HepG2 (cell line): ENCODE results near the gene PRUNE1. TPM values are rescaled to one million over a fixed set of nuclear protein-coding genes. Genes with fewer than 3 reads are reported as not detected.

ENCODE experiments used
- CREB3 ChIP-seq: sonication (generic); formaldehyde crosslinking; IDR thresholded peaks from 2 replicates; pipeline ENCODE4 v1.5.0; 2020; ENCODE audit warnings: missing genetic modification reagents
- DMTF1 ChIP-seq: sonication (generic); formaldehyde crosslinking; IDR thresholded peaks from 2 replicates; pipeline ENCODE4 v1.4.0; 2020; ENCODE audit warnings: mild to moderate bottlenecking, missing genetic modification reagents
- EEA1 ChIP-seq: sonication (generic); formaldehyde crosslinking; IDR thresholded peaks from 2 replicates; pipeline ENCODE4 v1.5.1; 2020; ENCODE audit warnings: mild to moderate bottlenecking, missing genetic modification reagents, borderline replicate concordance
- GATAD1 ChIP-seq: IDR thresholded peaks from 2 replicates; pipeline ENCODE4 v1.6.1; 2016; ENCODE audit warnings: missing genetic modification reagents, missing compliant biosample characterization
- JARID2 ChIP-seq: sonication (generic); formaldehyde crosslinking; IDR thresholded peaks from 2 replicates; pipeline ENCODE4 v1.8.1; 2023; ENCODE audit warnings: missing genetic modification reagents, inconsistent platforms; ENCODE audit not compliant: insufficient replicate concordance
- MTA1 ChIP-seq: sonication (generic); formaldehyde crosslinking; IDR thresholded peaks from 2 replicates; pipeline ENCODE4 v1.4.0; 2020; ENCODE audit warnings: missing genetic modification reagents, mild to moderate bottlenecking, borderline replicate concordance
- MZF1 ChIP-seq: sonication (generic); formaldehyde crosslinking; IDR thresholded peaks from 2 replicates; pipeline ENCODE4 v1.8.1; 2023; ENCODE audit warnings: mild to moderate bottlenecking, missing genetic modification reagents, borderline replicate concordance
- NCOA2 ChIP-seq: sonication (generic); formaldehyde crosslinking; IDR thresholded peaks from 2 replicates; pipeline ENCODE4 v1.8.0; 2022; ENCODE audit warnings: inconsistent platforms
- NFE2L2 ChIP-seq: fragments of 150-350 bp; IDR thresholded peaks from 2 replicates; pipeline ENCODE4 v1.6.1; 2014; ENCODE audit warnings: low read length
- NFYC ChIP-seq: IDR thresholded peaks from 2 replicates; pipeline ENCODE4 v1.6.1; 2016; ENCODE audit warnings: missing genetic modification reagents, missing compliant biosample characterization
- PHB2 ChIP-seq: fragments of 450-650 bp; IDR thresholded peaks from 2 replicates; pipeline ENCODE4 v1.6.1; 2018; ENCODE audit not compliant: partially characterized antibody
- PHF21A ChIP-seq: sonication (generic); formaldehyde crosslinking; IDR thresholded peaks from 2 replicates; pipeline ENCODE4 v1.5.0; 2020; ENCODE audit warnings: mild to moderate bottlenecking, missing genetic modification reagents
- PRDM10 ChIP-seq: sonication (generic); formaldehyde crosslinking; IDR thresholded peaks from 2 replicates; pipeline ENCODE4 v1.4.0; 2020; ENCODE audit warnings: low read depth, missing genetic modification reagents
- PRMT3 ChIP-seq: sonication (generic); formaldehyde crosslinking; IDR thresholded peaks from 2 replicates; pipeline ENCODE4 v1.8.1; 2022; ENCODE audit warnings: low read depth, mild to moderate bottlenecking, moderate library complexity, missing genetic modification reagents, borderline replicate concordance
- SP2 ChIP-seq: sonication (generic); formaldehyde crosslinking; IDR thresholded peaks from 2 replicates; pipeline ENCODE4 v1.5.1; 2020; ENCODE audit warnings: mild to moderate bottlenecking, missing genetic modification reagents
- TAF1 ChIP-seq: sonication (generic); formaldehyde crosslinking; IDR thresholded peaks from 2 replicates; pipeline ENCODE4 v1.4.0; 2020; ENCODE audit warnings: missing genetic modification reagents
- TOPORS ChIP-seq: sonication (generic); formaldehyde crosslinking; IDR thresholded peaks from 2 replicates; pipeline ENCODE4 v1.8.0; 2023; ENCODE audit warnings: mild to moderate bottlenecking, missing genetic modification reagents
- TRIM24 ChIP-seq: sonication (generic); formaldehyde crosslinking; IDR thresholded peaks from 2 replicates; pipeline ENCODE4 v1.8.0; 2022; ENCODE audit warnings: mild to moderate bottlenecking, missing genetic modification reagents
- ZBTB7B ChIP-seq: sonication (generic); formaldehyde crosslinking; IDR thresholded peaks from 2 replicates; pipeline ENCODE4 v1.4.0; 2020; ENCODE audit warnings: missing genetic modification reagents
- ZMYM4 ChIP-seq: sonication (generic); formaldehyde crosslinking; IDR thresholded peaks from 2 replicates; pipeline ENCODE4 v1.8.1; 2023; ENCODE audit warnings: mild to moderate bottlenecking, missing genetic modification reagents
- ZNF432 ChIP-seq: sonication (generic); formaldehyde crosslinking; IDR thresholded peaks from 2 replicates; pipeline ENCODE4 v1.5.0; 2020; ENCODE audit warnings: missing genetic modification reagents, mild to moderate bottlenecking, borderline replicate concordance
- ZNF441 ChIP-seq: sonication (generic); formaldehyde crosslinking; IDR thresholded peaks from 2 replicates; pipeline ENCODE4 v1.7.0; 2021; ENCODE audit warnings: missing genetic modification reagents, borderline replicate concordance
- ZNF570 ChIP-seq: sonication (generic); formaldehyde crosslinking; IDR thresholded peaks from 2 replicates; pipeline ENCODE4 v1.4.0; 2020; ENCODE audit warnings: mild to moderate bottlenecking, missing genetic modification reagents, borderline replicate concordance
- ZNF839 ChIP-seq: sonication (generic); formaldehyde crosslinking; IDR thresholded peaks from 2 replicates; pipeline ENCODE4 v1.4.0; 2020; ENCODE audit warnings: missing genetic modification reagents, mild to moderate bottlenecking, borderline replicate concordance
- polyA plus RNA-seq, 8 experiments: library from polyadenylated mRNA; depleted of rRNA in 3 of 8; stranded (reverse) in 7 of 8; unstranded in 1 of 8; fragments of >200 nt; fragmentation: Illumina TruSeq in 4 of 8; extraction: Trizol in 4 of 8; gene quantifications; 2 replicates each; pipeline versions ENCODE4 v1.2.1 to v1.2.3, GENCODE V29; 2011 to 2016; ENCODE audit warnings: low read depth in 4 of 8, missing spikeins in 1 of 8, mixed read lengths in 1 of 8; ENCODE audit not compliant: insufficient read depth in 1 of 8
- total RNA-seq, 5 experiments: library from RNA; depleted of rRNA; stranded (reverse); fragments of >200 nt; fragmentation: Illumina TruSeq; extraction: Trizol; gene quantifications; 2 replicates each; pipeline ENCODE4 v1.2.3, GENCODE V29; 2016; ENCODE audit warnings: low read depth in 1 of 5

Gene PRUNE1
- total and polyA plus RNA-seq, 2 of the 13 experiments (the other 11 are each of a cell fraction or from before 2014, with no cell fraction given): 19.0 to 31.9 TPM

- TF ChIP-seq PRDM10 (CRISPR knock-in tag) (no peak), PHF21A (CRISPR knock-in tag) (peak; percentile 93), MTA1 (CRISPR knock-in tag) (peak; percentile 62; the same call in 1 of the 2 replicates), ZBTB7B (CRISPR knock-in tag) (peak; percentile 62; the same call in 1 of the 2 replicates), GATAD1 (CRISPR knock-in tag) (no peak; the same call in none of the 2 replicates), ZMYM4 (CRISPR knock-in tag) (peak; percentile 74), TRIM24 (CRISPR knock-in tag) (peak; percentile 81), PHB2 (no peak), NFYC (CRISPR knock-in tag) (no peak), ZNF441 (CRISPR knock-in tag) (peak; percentile 77; the same call in 1 of the 2 replicates), PRMT3 (CRISPR knock-in tag) (no peak), EEA1 (CRISPR knock-in tag) (0 out of 2 replicates have a peak, but pooled peaks have one; percentile 9), NFE2L2 (no peak), DMTF1 (peak; percentile 66; the same call in 1 of the 2 replicates), CREB3 (no peak), ZNF839 (no peak), MZF1 (peak; percentile 65; the same call in 1 of the 2 replicates), ZNF432 (CRISPR knock-in tag) (no peak), JARID2 (CRISPR knock-in tag) (no peak), TOPORS (0 out of 2 replicates have a peak, but pooled peaks have one; percentile 44), TAF1 (CRISPR knock-in tag) (0 out of 2 replicates have a peak, but pooled peaks have one; percentile 11), SP2 (CRISPR knock-in tag) (0 out of 2 replicates have a peak, but pooled peaks have one; percentile 28), NCOA2 (CRISPR knock-in tag) (peak; percentile 88), ZNF570 (CRISPR knock-in tag) (no peak)
These were observed 37.3 kb upstream of the PRUNE1 start (continued) for GRCh38 chr1:150970808-150971582.
